OCI-LY3 (cell line): ENCODE data around the gene CD4.

ENCODE experiments used
- CTCF ChIP-seq: fragments of 200-600, 300-600 bp; sonication (generic); IDR thresholded peaks from 2 replicates; pipeline ENCODE4 v1.5.1; 2014; ENCODE audit warnings: antibody characterized with exemption, low read length, low read depth
- EZH2phosphoT487 ChIP-seq: fragments of 200-600 bp; shearing (Covaris generic); IDR thresholded peaks from 2 replicates; pipeline ENCODE4 v1.6.1; 2018; ENCODE audit warnings: antibody characterized with exemption, mixed run types, low read depth

DNA sequence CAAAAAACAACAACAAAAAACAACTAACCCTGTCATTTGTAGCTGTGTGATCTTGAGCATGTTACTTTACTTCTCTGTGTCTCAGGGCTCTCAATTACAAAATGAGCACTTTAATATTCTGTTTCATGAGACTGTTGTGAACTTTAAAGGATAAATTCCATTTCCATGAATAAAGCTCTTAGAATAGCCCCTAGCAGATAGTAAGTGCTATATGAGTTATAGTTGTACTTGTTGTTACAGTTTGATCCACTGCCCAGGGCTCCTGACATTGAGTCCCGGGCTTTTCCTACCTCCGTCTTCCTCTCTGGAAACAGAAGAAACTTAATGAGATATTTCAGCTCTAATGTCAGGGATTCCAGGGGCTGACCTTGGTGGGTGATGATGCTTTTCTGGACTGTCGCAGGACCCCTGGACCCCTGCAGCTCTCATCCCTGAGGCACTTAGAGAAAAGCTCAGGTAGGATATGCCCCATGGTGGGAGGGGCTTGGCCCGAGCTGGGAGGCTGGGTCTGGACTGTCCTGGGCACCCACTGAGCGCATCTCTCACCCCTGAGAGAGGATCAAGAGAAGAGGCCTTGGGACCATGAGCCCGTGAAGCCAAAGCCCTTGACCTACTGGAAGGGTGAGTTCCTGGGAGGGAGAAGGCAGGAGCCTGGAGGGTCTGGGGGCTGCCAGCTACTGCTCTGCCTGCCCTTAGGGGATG lies 44.0 kb downstream of the CD4 start:
- TF ChIP-seq CTCF: no peak
- no peak for TF ChIP-seq EZH2phosphoT487
